B cell (primary cell): ENCODE measurements around the gene KLHL2. TPM values are rescaled to one million over a fixed set of nuclear protein-coding genes. Genes with fewer than 3 reads are reported as not detected.

ENCODE experiments used
- ATAC-seq: fragments of 200-7000 bp; cut with Tn5 transposase; one replicate; pipeline ENCODE4 v1.10.0; 2021; ENCODE audit warnings: low read depth, mild to moderate bottlenecking, moderate number of reproducible peaks, moderate library complexity
- CTCF ChIA-PET: fragments of 350-600 bp; sonication (Branson Sonifier 250); formaldehyde crosslinking; loops from one replicate; lab custom pipeline; 2021; ENCODE audit warnings: antibody characterized with exemption, inconsistent platforms; lab: Charles Lee
- POLR2A ChIA-PET: fragments of 350-600 bp; sonication (Branson Sonifier 250); formaldehyde crosslinking; loops from one replicate; lab custom pipeline; 2021; ENCODE audit warnings: antibody characterized with exemption; lab: Charles Lee
- DNase-seq: peaks from one replicate; pipeline ENCODE4 v3.0.0; 2013
- H2AFZ ChIP-seq: 2 replicates; pipeline ENCODE4 v1.6.1; 2012; ENCODE audit warnings: mild to moderate bottlenecking, low read depth, low read length; ENCODE audit not compliant: insufficient read depth, poor library complexity, severe bottlenecking
- H3K27ac ChIP-seq, 2 donors: 1 replicate in 1 of 2; 2 replicates in 1 of 2; pipeline ENCODE4 v1.5.1; 2012 to 2013; ENCODE audit warnings: low read length in 2 of 2, mild to moderate bottlenecking in 2 of 2, moderate library complexity in 1 of 2
- H3K27me3 ChIP-seq, 4 experiments: fragments of 200-600 bp in 1 of 4; sonication (generic) in 1 of 4; replicated peaks in 1 of 4; 1 replicate in 2 of 4; 2 replicates in 2 of 4; pipeline versions ENCODE4 v1.6.1 to v1.7.0; 2013 to 2016; ENCODE audit warnings: low read length in 3 of 4, mild to moderate bottlenecking in 2 of 4, mixed read lengths in 1 of 4, moderate library complexity in 1 of 4; ENCODE audit not compliant: insufficient read depth in 4 of 4, control insufficient read depth in 3 of 4; ENCODE audit errors: control extremely low read depth in 1 of 4
- H3K36me3 ChIP-seq, 2 experiments: replicated peaks in 1 of 2; 1 replicate in 1 of 2; 2 replicates in 1 of 2; pipeline versions ENCODE4 v1.6.1 to v1.7.1; 2013; ENCODE audit warnings: low read length in 1 of 2; ENCODE audit not compliant: insufficient read depth in 2 of 2, control insufficient read depth in 1 of 2; ENCODE audit errors: control extremely low read depth in 1 of 2, extremely low read depth in 1 of 2
- H3K4me1 ChIP-seq, 2 donors: fragments of 200-600 bp in 1 of 2; sonication (generic) in 1 of 2; 1 replicate in 1 of 2; 2 replicates in 1 of 2; pipeline versions ENCODE4 v1.5.1 to v1.6.1; 2013 to 2017; ENCODE audit warnings: low read length in 2 of 2; ENCODE audit not compliant: control insufficient read depth in 2 of 2, insufficient read depth in 2 of 2
- H3K4me2 ChIP-seq: replicated peaks from 2 replicates; pipeline ENCODE3; 2012; ENCODE audit warnings: mild to moderate bottlenecking, low read depth, low read length; ENCODE audit not compliant: poor library complexity, severe bottlenecking
- H3K4me3 ChIP-seq, 5 experiments: fragments of 200-600 bp in 1 of 5; sonication (generic) in 1 of 5; 1 replicate in 3 of 5; 2 replicates in 2 of 5; pipeline versions ENCODE4 v1.5.1 to v1.7.0; 2011 to 2016; ENCODE audit warnings: low read length in 4 of 5, mild to moderate bottlenecking in 4 of 5, low read depth in 2 of 5, control low read depth in 1 of 5, moderate library complexity in 1 of 5; ENCODE audit not compliant: insufficient read depth in 1 of 5; ENCODE audit errors: control extremely low read depth in 1 of 5, extremely low read depth in 1 of 5
- H3K79me2 ChIP-seq: fragments of 200-600 bp; sonication (generic); one replicate; pipeline ENCODE4 v1.6.0; 2016; ENCODE audit warnings: low read length; ENCODE audit not compliant: control insufficient read depth, insufficient read depth
- H3K9ac ChIP-seq: fragments of 200-600 bp; sonication (generic); 2 replicates; pipeline ENCODE4 v1.6.1; 2017; ENCODE audit warnings: mild to moderate bottlenecking, low read length, moderate library complexity
- H3K9me3 ChIP-seq, 3 donors: one replicate each; pipeline versions ENCODE4 v1.6.1 to v1.7.1; 2013; ENCODE audit warnings: low read length in 2 of 3; ENCODE audit not compliant: control insufficient read depth in 2 of 3, insufficient read depth in 1 of 3; ENCODE audit errors: control extremely low read depth in 1 of 3
- H4K20me1 ChIP-seq: 2 replicates; pipeline ENCODE4 v1.6.0; 2012; ENCODE audit warnings: mild to moderate bottlenecking, low read length; ENCODE audit not compliant: insufficient read depth, control insufficient read depth, poor library complexity, severe bottlenecking
- H3K27ac Mint-ChIP-seq: one replicate; pipeline ENCODE4 v1.8.0; 2021; ENCODE audit warnings: mixed read lengths
- H3K27me3 Mint-ChIP-seq: one replicate; pipeline ENCODE4 v1.8.0; 2021; ENCODE audit warnings: mixed read lengths
- H3K4me1 Mint-ChIP-seq: one replicate; pipeline ENCODE4 v1.8.0; 2021; ENCODE audit warnings: mixed read lengths
- H3K4me3 Mint-ChIP-seq: one replicate; pipeline ENCODE4 v1.8.0; 2021; ENCODE audit warnings: mixed read lengths
- H3K9me3 Mint-ChIP-seq: one replicate; pipeline ENCODE4 v1.8.0; 2022; ENCODE audit warnings: mixed read lengths; ENCODE audit not compliant: insufficient read depth
- CTCF ChIP-seq: fragments of 200-600 bp; IDR thresholded peaks from one replicate; pipeline ENCODE4 v1.8.0; 2022; ENCODE audit warnings: antibody characterized with exemption, mild to moderate bottlenecking
- EZH2 ChIP-seq: IDR thresholded peaks from 2 replicates; pipeline ENCODE4 v1.6.1; 2012; ENCODE audit warnings: borderline replicate concordance, low read depth, mild to moderate bottlenecking, moderate library complexity, low read length; ENCODE audit not compliant: insufficient read depth, poor library complexity, severe bottlenecking
- WGBS: methylation state at CpG from one replicate; pipeline ENCODE4 v1.1.5; 2013; ENCODE audit warnings: missing lambda C conversion rate; ENCODE audit not compliant: insufficient coverage; 5-methylcytosine and 5-hydroxymethylcytosine counted together
- intact Hi-C: fragments of 100-400 bp; cut with micrococcal nuclease; formaldehyde crosslinking; loops from one replicate; pipeline ENCODE4 v1.10.0; 2022
- polyA plus RNA-seq: library from polyadenylated mRNA; depleted of rRNA; stranded (reverse); fragments of >200 nt; gene quantifications from 2 replicates; pipeline ENCODE4 v1.2.3, GENCODE V29; 2012
- total RNA-seq, 2 donors: library from RNA; stranded (reverse); fragments of 120-200 nt in 1 of 2; gene quantifications; 1 replicate in 1 of 2; 2 replicates in 1 of 2; pipeline versions ENCODE4 v1.2.3 to v1.2.4, GENCODE V29; 2013 to 2022

KLHL2 gene
- total and polyA plus RNA-seq, 2 donors (not counting 1 experiment from before 2014, with no cell fraction given): 7.8 to 77.5 TPM

- WGBS: no CpG with 5 or more reads among the region's 1 CpG
Measured at GRCh38 chr4:165194368-165194767, 13.0 kb upstream of the KLHL2 start.

GRCh38 chr4:165198329-165198728 is 9.0 kb upstream of the KLHL2 start:
- ChIA-PET POLR2A (no interaction called here), CTCF (no interaction called here)
- no peak for DNase-seq
- WGBS: no CpG with 5 or more reads among the region's 1 CpG
- Histone ChIP-seq H3K9me3 (no peaks in the 10 kb centered on the region), H3K9ac (no peak overlapping the region), H3K4me2 (no peak overlapping the region), H4K20me1 (no peaks in the 10 kb centered on the region), H3K4me1 (no peaks in the 10 kb centered on the region), H3K36me3 (no peaks in the 10 kb centered on the region), H3K27me3 (no peaks in the 10 kb centered on the region), H3K27ac (no peak overlapping the region), H3K4me3 (no peak overlapping the region), H3K79me2 (no peaks in the 10 kb centered on the region), H2AFZ (no peak overlapping the region)
- TF ChIP-seq CTCF (no peak), EZH2 (no peak)
- Mint-ChIP-seq H3K27ac (no peak overlapping the region), H3K9me3 (no peaks in the 10 kb centered on the region), H3K4me1 (no peaks in the 10 kb centered on the region), H3K4me3 (no peak overlapping the region), H3K27me3 (no peaks in the 10 kb centered on the region)
- intact Hi-C loops: no loop called here
- ATAC-seq: no peak

More at GRCh38 chr4:165194368-165194767, 13.0 kb upstream of the KLHL2 start:
- Histone ChIP-seq H3K4me3 (no peak overlapping the region), H3K9me3 (no peaks in the 10 kb centered on the region), H3K79me2 (no peaks in the 10 kb centered on the region), H3K36me3 (no peaks in the 10 kb centered on the region), H2AFZ (no peak overlapping the region), H3K4me1 (no peaks in the 10 kb centered on the region), H3K9ac (no peak overlapping the region), H4K20me1 (no peaks in the 10 kb centered on the region), H3K27ac (no peak overlapping the region), H3K27me3 (no peaks in the 10 kb centered on the region), H3K4me2 (no peak overlapping the region)
- H3K4me1 Mint-ChIP-seq: no peaks in the 10 kb centered on the region
- POLR2A ChIA-PET: no interaction called here
- intact Hi-C loops: no loop called here
- no peak overlapping the region for H3K27ac Mint-ChIP-seq
- no peak overlapping the region for H3K4me3 Mint-ChIP-seq
- TF ChIP-seq EZH2 (no peak), CTCF (no peak)
- CTCF ChIA-PET: no interaction called here
- ATAC-seq (no peak), DNase-seq (no peak)
- H3K27me3 Mint-ChIP-seq: no peaks in the 10 kb centered on the region
- H3K9me3 Mint-ChIP-seq: no peaks in the 10 kb centered on the region
